ENCODE data around the gene DNM2.

DNM2 gene

DNA sequence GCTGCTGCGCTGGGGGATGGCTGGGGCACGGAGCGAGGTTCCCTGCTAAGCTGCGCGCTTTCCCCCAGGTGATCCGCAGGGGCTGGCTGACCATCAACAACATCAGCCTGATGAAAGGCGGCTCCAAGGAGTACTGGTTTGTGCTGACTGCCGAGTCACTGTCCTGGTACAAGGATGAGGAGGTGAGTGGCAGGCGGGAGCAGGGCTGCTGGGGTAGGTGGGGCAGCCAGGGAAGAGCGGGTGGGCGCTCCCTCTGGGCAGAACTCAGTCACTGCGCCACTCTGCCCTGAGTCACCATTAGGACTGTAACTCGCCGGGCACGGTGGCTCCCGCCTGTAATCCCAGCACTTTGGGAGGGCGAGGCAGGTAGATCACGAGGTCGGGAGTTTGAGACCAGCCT lies 94.3 kb downstream of the DNM2 start:
- H3K27me3 ChIP-seq (ENCODE audit: control insufficient read depth in 3 of 3, insufficient read depth in 3 of 3, low read depth in 1 of 3, low read length in 3 of 3) = no peaks in the 10 kb centered on the region
- WGBS, 2 donors (ENCODE audit: extremely low coverage in 2 of 2, insufficient read length in 2 of 2, insufficient replicate concordance in 1 of 2) = no CpG with 5 or more reads among the region's 19 CpGs
- no peak overlapping the region for H3K4ac ChIP-seq (ENCODE audit: low read length)
- H2BK5ac ChIP-seq (ENCODE audit: low read length) = peak overlapping the region; percentile 70
- H4K8ac ChIP-seq (ENCODE audit: low read depth, low read length) = peak overlapping the region; percentile 89
- no peak overlapping the region for H3K27ac ChIP-seq (replicated peaks; ENCODE audit: low read length)
- H4K91ac ChIP-seq (ENCODE audit: low read depth, low read length, poor library complexity) = no peak overlapping the region
- no peaks in the 10 kb centered on the region for H3K9me3 ChIP-seq (replicated peaks in 1 of 2; ENCODE audit: control insufficient read depth in 2 of 2, insufficient read depth in 1 of 2, low read depth in 1 of 2, low read length in 2 of 2)
- DNase-seq (ENCODE audit: low spot score) = no peak
- no peak overlapping the region for H2BK15ac ChIP-seq (ENCODE audit: low read length)
- no peak overlapping the region for H3K9ac ChIP-seq (ENCODE audit: low read depth, low read length, poor library complexity)
- H3K4me1 ChIP-seq (ENCODE audit: control insufficient read depth in 2 of 2, insufficient read depth in 1 of 2, low read depth in 1 of 2, low read length in 2 of 2) = no peaks in the 10 kb centered on the region
- no peak overlapping the region for H3K23ac ChIP-seq (ENCODE audit: low read depth, low read length, poor library complexity)
- H2AFZ ChIP-seq (ENCODE audit: low read length) = no peak overlapping the region
- no peak overlapping the region for H3K14ac ChIP-seq (ENCODE audit: low read length)
- H3K18ac ChIP-seq (ENCODE audit: low read length) = peak overlapping the region; percentile 40
- H3K4me2 ChIP-seq (ENCODE audit: insufficient read depth, low read length, poor library complexity, severe bottlenecking) = no peak overlapping the region
- no peak overlapping the region for H2BK12ac ChIP-seq (ENCODE audit: low read length)
- peaks cover under 1% of the 10 kb centered on the region for H3K79me1 ChIP-seq (ENCODE audit: low read depth, low read length)
- peaks cover 22 to 73% of the 10 kb centered on the region in 2 donors for H3K36me3 ChIP-seq (replicated peaks in 1 of 2; ENCODE audit: control insufficient read depth in 2 of 2, insufficient read depth in 2 of 2, low read length in 2 of 2)
- no peak overlapping the region for H2BK120ac ChIP-seq (ENCODE audit: low read depth, low read length)
- no peak overlapping the region for H2AK5ac ChIP-seq (ENCODE audit: low read depth, low read length)
- no peak overlapping the region for H3K4me3 ChIP-seq (ENCODE audit: low read length in 2 of 2)

DNA sequence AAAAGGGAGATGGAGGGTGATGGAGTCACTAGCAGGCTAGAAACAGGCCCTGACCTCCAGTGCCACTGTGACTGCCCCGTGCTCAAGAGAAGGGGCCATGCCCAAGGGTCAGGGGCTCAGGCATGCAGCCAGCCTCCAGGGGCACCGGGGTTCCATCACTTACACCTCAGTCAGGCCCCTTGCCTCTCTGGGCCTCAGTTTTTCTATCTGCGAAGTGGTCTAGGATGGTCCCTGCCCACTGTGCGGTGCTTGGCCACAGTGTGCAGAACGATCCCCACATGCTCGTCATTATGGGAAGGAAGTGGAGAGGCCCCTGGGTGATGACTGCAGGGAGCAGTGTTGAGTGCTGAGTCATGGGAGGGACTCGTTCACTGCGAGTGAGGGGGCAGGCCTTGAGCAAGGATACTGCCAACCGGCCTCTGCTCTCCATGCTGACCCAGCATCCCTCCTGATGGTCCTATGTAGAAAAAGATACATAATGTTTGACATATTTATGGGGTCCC lies 95.1 kb downstream of the DNM2 start:
- H2BK12ac ChIP-seq (ENCODE audit: low read length) = peak overlapping the region; percentile 49
- peaks cover 22 to 68% of the 10 kb centered on the region in 2 donors for H3K36me3 ChIP-seq (replicated peaks in 1 of 2; ENCODE audit: control insufficient read depth in 2 of 2, insufficient read depth in 2 of 2, low read length in 2 of 2)
- no peak overlapping the region for H3K23ac ChIP-seq (ENCODE audit: low read depth, low read length, poor library complexity)
- no peaks in the 10 kb centered on the region for H3K9me3 ChIP-seq (replicated peaks in 1 of 2; ENCODE audit: control insufficient read depth in 2 of 2, insufficient read depth in 1 of 2, low read depth in 1 of 2, low read length in 2 of 2)
- H2BK5ac ChIP-seq (ENCODE audit: low read length) = peak overlapping the region; percentile 88
- H3K79me1 ChIP-seq (ENCODE audit: low read depth, low read length) = peaks cover 2% of the 10 kb centered on the region
- H2BK120ac ChIP-seq (ENCODE audit: low read depth, low read length) = no peak overlapping the region
- no peak overlapping the region for H3K4ac ChIP-seq (ENCODE audit: low read length)
- H4K8ac ChIP-seq (ENCODE audit: low read depth, low read length) = no peak overlapping the region
- no peak for DNase-seq (ENCODE audit: low spot score)
- no CpG with 5 or more reads among the region's 9 CpGs for WGBS, 2 donors (ENCODE audit: extremely low coverage in 2 of 2, insufficient read length in 2 of 2, insufficient replicate concordance in 1 of 2)
- no peak overlapping the region for H2AFZ ChIP-seq (ENCODE audit: low read length)
- H3K4me1 ChIP-seq (ENCODE audit: control insufficient read depth in 2 of 2, insufficient read depth in 1 of 2, low read depth in 1 of 2, low read length in 2 of 2) = no peaks in the 10 kb centered on the region
- peak overlapping the region; percentile 8 for H3K18ac ChIP-seq (ENCODE audit: low read length)
- no peak overlapping the region for H3K4me3 ChIP-seq (ENCODE audit: low read length in 2 of 2)
- H3K27me3 ChIP-seq (ENCODE audit: control insufficient read depth in 3 of 3, insufficient read depth in 3 of 3, low read depth in 1 of 3, low read length in 3 of 3) = no peaks in the 10 kb centered on the region
- no peak overlapping the region for H4K91ac ChIP-seq (ENCODE audit: low read depth, low read length, poor library complexity)
- H2BK15ac ChIP-seq (ENCODE audit: low read length) = no peak overlapping the region
- peak overlapping the region; percentile 9 for H3K9ac ChIP-seq (ENCODE audit: low read depth, low read length, poor library complexity)
- no peak overlapping the region for H3K27ac ChIP-seq (replicated peaks; ENCODE audit: low read length)
- H3K4me2 ChIP-seq (ENCODE audit: insufficient read depth, low read length, poor library complexity, severe bottlenecking) = no peak overlapping the region
- peak overlapping the region; percentile 63 for H3K14ac ChIP-seq (ENCODE audit: low read length)
- no peak overlapping the region for H2AK5ac ChIP-seq (ENCODE audit: low read depth, low read length)

DNA sequence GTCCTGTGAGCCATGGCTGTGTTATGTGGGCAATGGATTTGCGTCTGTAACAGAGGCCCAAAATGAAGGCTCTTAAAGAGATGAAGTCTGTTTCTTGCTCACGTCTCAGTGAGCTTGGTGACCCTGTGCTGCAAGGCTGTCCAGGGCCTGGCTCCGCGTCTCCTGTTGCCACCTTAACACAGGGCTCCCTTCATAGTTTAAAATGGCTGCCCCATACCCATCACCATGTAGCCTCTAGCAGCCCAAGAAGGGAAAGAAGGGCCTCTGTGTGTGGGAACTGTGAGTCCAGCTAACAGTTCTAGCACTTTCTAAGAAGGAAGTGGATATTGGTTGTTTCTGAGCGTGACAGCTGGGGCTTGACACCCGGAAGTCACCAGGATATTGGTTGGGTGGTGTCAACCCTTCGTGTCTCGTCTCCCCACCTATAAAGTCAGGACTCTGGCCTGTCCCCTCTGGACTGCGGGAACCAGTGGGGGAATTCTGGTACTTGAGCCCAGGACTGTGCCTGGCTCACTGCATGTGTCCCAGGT lies 97.2 kb downstream of the DNM2 start:
- Histone ChIP-seq H3K9ac (ENCODE audit: low read depth, low read length, poor library complexity) (no peak overlapping the region), H3K23ac (ENCODE audit: low read depth, low read length, poor library complexity) (no peak overlapping the region), H3K79me1 (ENCODE audit: low read depth, low read length) (peaks cover 2% of the 10 kb centered on the region), H2AFZ (ENCODE audit: low read length) (no peak overlapping the region), H4K91ac (ENCODE audit: low read depth, low read length, poor library complexity) (no peak overlapping the region), H3K27ac (replicated peaks; ENCODE audit: low read length) (no peak overlapping the region), H2BK15ac (ENCODE audit: low read length) (no peak overlapping the region), H2BK120ac (ENCODE audit: low read depth, low read length) (no peak overlapping the region), H4K8ac (ENCODE audit: low read depth, low read length) (no peak overlapping the region), H3K4me3 (ENCODE audit: low read length in 2 of 2) (no peak overlapping the region), H2AK5ac (ENCODE audit: low read depth, low read length) (no peak overlapping the region), H2BK5ac (ENCODE audit: low read length) (no peak overlapping the region), H3K36me3 (replicated peaks in 1 of 2; ENCODE audit: control insufficient read depth in 2 of 2, insufficient read depth in 2 of 2, low read length in 2 of 2) (peaks cover 25 to 58% of the 10 kb centered on the region in 2 donors), H3K27me3 (ENCODE audit: control insufficient read depth in 3 of 3, insufficient read depth in 3 of 3, low read depth in 1 of 3, low read length in 3 of 3) (no peaks in the 10 kb centered on the region), H2BK12ac (ENCODE audit: low read length) (no peak overlapping the region), H3K18ac (ENCODE audit: low read length) (no peak overlapping the region), H3K9me3 (replicated peaks in 1 of 2; ENCODE audit: control insufficient read depth in 2 of 2, insufficient read depth in 1 of 2, low read depth in 1 of 2, low read length in 2 of 2) (no peaks in the 10 kb centered on the region), H3K4me1 (ENCODE audit: control insufficient read depth in 2 of 2, insufficient read depth in 1 of 2, low read depth in 1 of 2, low read length in 2 of 2) (no peaks in the 10 kb centered on the region), H3K4me2 (ENCODE audit: insufficient read depth, low read length, poor library complexity, severe bottlenecking) (no peak overlapping the region), H3K4ac (ENCODE audit: low read length) (no peak overlapping the region), H3K14ac (ENCODE audit: low read length) (no peak overlapping the region)
- DNase-seq (ENCODE audit: low spot score) = no peak
- WGBS, 2 donors (ENCODE audit: extremely low coverage in 2 of 2, insufficient read length in 2 of 2, insufficient replicate concordance in 1 of 2) = no CpG with 5 or more reads among the region's 9 CpGs

DNA sequence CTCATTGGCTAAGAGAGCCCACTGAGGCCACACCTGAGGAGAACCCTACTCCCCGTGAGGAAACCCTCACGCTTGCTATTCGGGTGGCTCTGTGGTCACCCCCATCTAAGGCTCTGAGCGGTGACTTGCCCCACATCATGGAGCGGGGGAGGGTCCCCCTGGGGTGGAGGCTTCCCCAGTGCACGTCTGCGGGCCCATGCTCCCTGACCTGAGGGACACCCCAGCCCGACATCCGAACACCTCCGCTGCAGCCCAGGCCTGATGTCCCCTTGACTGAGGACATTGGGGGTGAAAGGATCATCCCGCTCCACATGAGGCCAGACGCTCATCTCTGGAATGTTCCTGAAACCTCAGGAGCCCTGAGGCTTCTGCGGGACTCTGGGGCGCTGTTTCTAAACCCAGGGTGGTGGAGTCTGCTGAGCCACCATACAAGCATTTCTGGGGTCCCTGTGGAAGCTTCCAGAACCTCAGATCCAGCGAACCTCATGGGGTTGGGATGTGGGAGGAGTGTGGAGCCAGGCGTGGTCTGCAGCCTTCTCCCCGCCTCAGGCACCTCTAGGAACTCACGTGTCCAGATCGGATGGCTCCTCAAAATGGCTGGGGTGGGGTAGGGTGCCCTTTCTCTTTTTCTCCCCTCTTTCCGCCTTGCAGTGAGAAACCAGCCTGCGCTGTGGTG lies 98.2 kb downstream of the DNM2 start:
- H3K9me3 ChIP-seq (replicated peaks in 1 of 2; ENCODE audit: control insufficient read depth in 2 of 2, insufficient read depth in 1 of 2, low read depth in 1 of 2, low read length in 2 of 2) = no peaks in the 10 kb centered on the region
- DNase-seq (ENCODE audit: low spot score) = no peak

More for the DNA sequence above, 98.2 kb downstream of the DNM2 start:
- no CpG with 5 or more reads among the region's 21 CpGs for WGBS, 2 donors (ENCODE audit: extremely low coverage in 2 of 2, insufficient read length in 2 of 2, insufficient replicate concordance in 1 of 2)
- no peak overlapping the region for H4K91ac ChIP-seq (ENCODE audit: low read depth, low read length, poor library complexity)
- H3K27me3 ChIP-seq (ENCODE audit: control insufficient read depth in 3 of 3, insufficient read depth in 3 of 3, low read depth in 1 of 3, low read length in 3 of 3) = no peaks in the 10 kb centered on the region
- H3K27ac ChIP-seq (replicated peaks; ENCODE audit: low read length) = no peak overlapping the region
- no peak overlapping the region for H3K4me3 ChIP-seq (ENCODE audit: low read length in 2 of 2)
- H3K18ac ChIP-seq (ENCODE audit: low read length) = no peak overlapping the region
- peaks cover 25 to 62% of the 10 kb centered on the region in 2 donors for H3K36me3 ChIP-seq (replicated peaks in 1 of 2; ENCODE audit: control insufficient read depth in 2 of 2, insufficient read depth in 2 of 2, low read length in 2 of 2)
- no peaks in the 10 kb centered on the region for H3K4me1 ChIP-seq (ENCODE audit: control insufficient read depth in 2 of 2, insufficient read depth in 1 of 2, low read depth in 1 of 2, low read length in 2 of 2)
- H3K23ac ChIP-seq (ENCODE audit: low read depth, low read length, poor library complexity) = no peak overlapping the region
- no peak overlapping the region for H3K9ac ChIP-seq (ENCODE audit: low read depth, low read length, poor library complexity)
- no peak overlapping the region for H3K4ac ChIP-seq (ENCODE audit: low read length)
- no peak overlapping the region for H2BK120ac ChIP-seq (ENCODE audit: low read depth, low read length)
- no peak overlapping the region for H2AFZ ChIP-seq (ENCODE audit: low read length)
- H4K8ac ChIP-seq (ENCODE audit: low read depth, low read length) = no peak overlapping the region
- no peak overlapping the region for H3K4me2 ChIP-seq (ENCODE audit: insufficient read depth, low read length, poor library complexity, severe bottlenecking)
- no peak overlapping the region for H3K14ac ChIP-seq (ENCODE audit: low read length)
- no peak overlapping the region for H2BK5ac ChIP-seq (ENCODE audit: low read length)
- H2AK5ac ChIP-seq (ENCODE audit: low read depth, low read length) = no peak overlapping the region
- no peak overlapping the region for H2BK12ac ChIP-seq (ENCODE audit: low read length)
- H3K79me1 ChIP-seq (ENCODE audit: low read depth, low read length) = peaks cover 2% of the 10 kb centered on the region
- no peak overlapping the region for H2BK15ac ChIP-seq (ENCODE audit: low read length)

Measured in neuronal stem cell (in vitro differentiated cells).